ENCODE measurements around the gene PRDM16. TPM values are rescaled to one million over a fixed set of nuclear protein-coding genes. Genes with fewer than 3 reads are reported as not detected.

Gene PRDM16
- total RNA-seq, 1 experiment from 2014 or later, result 0.17 TPM

GRCh38 chr1:3349968-3350299, 280.9 kb downstream of the PRDM16 start:
- Histone ChIP-seq H3K23me2 (ENCODE audit: insufficient read length, low read depth, low read length, poor library complexity, severe bottlenecking) (no peaks in the 10 kb centered on the region), H4K8ac (replicated peaks; ENCODE audit: insufficient read length, low read depth, low read length) (no peak overlapping the region), H3K23ac (ENCODE audit: insufficient read length, low read depth, low read length) (no peak overlapping the region), H3T11ph (ENCODE audit: low read length) (no peak overlapping the region), H4K5ac (ENCODE audit: insufficient read length, low read depth, low read length) (no peak overlapping the region), H4K20me1 (ENCODE audit: control insufficient read depth, insufficient read depth, insufficient read length) (peaks cover 4% of the 10 kb centered on the region), H4K91ac (ENCODE audit: insufficient read length, low read depth, low read length) (no peak overlapping the region), H2BK20ac (ENCODE audit: low read depth, low read length, poor library complexity, severe bottlenecking) (no peak overlapping the region), H2AFZ (ENCODE audit: low read length) (no peak overlapping the region), H3K4ac (ENCODE audit: low read depth, low read length) (no peak overlapping the region), H2BK120ac (ENCODE audit: low read depth, low read length, poor library complexity, severe bottlenecking) (no peak overlapping the region), H3K18ac (ENCODE audit: insufficient read length, low read depth, low read length) (no peak overlapping the region), H3K9ac (ENCODE audit: extremely low read depth, insufficient read length, low read length) (no peak overlapping the region), H3K4me1 (ENCODE audit: insufficient read depth, low read length) (no peaks in the 10 kb centered on the region), H2AK5ac (ENCODE audit: insufficient read length, low read length) (no peak overlapping the region), H3K14ac (ENCODE audit: insufficient read depth, low read length) (no peak overlapping the region), H3K79me1 (ENCODE audit: insufficient read depth, low read depth, low read length, poor library complexity, severe bottlenecking) (no peaks in the 10 kb centered on the region), H2BK15ac (ENCODE audit: low read depth, low read length) (no peak overlapping the region), H3K79me2 (ENCODE audit: insufficient read depth, low read length) (no peaks in the 10 kb centered on the region), H3K56ac (ENCODE audit: insufficient read length, low read depth, low read length) (no peak overlapping the region), H3K9me3 (ENCODE audit: control insufficient read depth, low read depth, low read length) (no peaks in the 10 kb centered on the region), H2BK12ac (ENCODE audit: insufficient read length, low read depth, low read length) (no peak overlapping the region), H3K4me2 (ENCODE audit: insufficient read depth, insufficient read length, low read length) (no peak overlapping the region), H3K27ac (ENCODE audit: insufficient read length, low read depth, low read length) (no peak overlapping the region), H3K27me3 (ENCODE audit: insufficient read depth, low read length) (no peaks in the 10 kb centered on the region), H2BK5ac (ENCODE audit: insufficient read length, low read length) (no peak overlapping the region)
- no peak for DNase-seq
- H3K36me3 Mint-ChIP-seq (ENCODE audit: insufficient read depth in 1 of 3, low read depth in 3 of 3), result 0 out of 7 replicates have a peak, but pooled peaks cover 0 to under 1% (median 0%) of the 10 kb centered on the region in 3 experiments
- peaks cover 5% of the 10 kb centered on the region for H3K27me3 Mint-ChIP-seq (ENCODE audit: low read depth)
- no peak overlapping the region for H3K27ac Mint-ChIP-seq
- no peak overlapping the region for H3K4me3 Mint-ChIP-seq
- peaks cover 4% of the 10 kb centered on the region in 2 experiments; a peak in 3 of 5 replicates for H3K9me3 Mint-ChIP-seq
- no CpG with 5 or more reads among the region's 3 CpGs for WGBS (ENCODE audit: extremely low coverage, insufficient read length, low lambda C conversion rate)
- TF ChIP-seq CTCF (conservative IDR thresholded peaks at IDR 0.05), result no peak
- H3K4me1 Mint-ChIP-seq, result peaks cover 14 to 25% of the 10 kb centered on the region in 2 experiments

Data from H9 (cell line).